Testis (tissue), 5 donors: ENCODE measurements around the gene SNX2. TPM values are rescaled to one million over a fixed set of nuclear protein-coding genes. Genes with fewer than 3 reads are reported as not detected.
A peak's percentile ranks its signal among the peaks of the same experiment; 100 is the strongest.

Source experiments
- DNase-seq: peaks from one replicate; pipeline ENCODE4 v3.0.0-alpha.2; 2019
- H3K27ac ChIP-seq, 2 donors: fragments of 200-600 bp; sonication (generic); one replicate each; pipeline ENCODE4 v1.5.1; 2019
- H3K27me3 ChIP-seq: fragments of 200-600 bp; sonication (generic); one replicate; pipeline ENCODE4 v1.5.1; 2019
- H3K36me3 ChIP-seq: fragments of 200-600 bp; sonication (generic); one replicate; pipeline ENCODE4 v1.5.1; 2017; ENCODE audit warnings: low read depth; ENCODE audit errors: missing control alignments
- H3K4me1 ChIP-seq: fragments of 200-600 bp; sonication (generic); one replicate; pipeline ENCODE4 v1.5.1; 2019
- H3K4me3 ChIP-seq, 2 donors: fragments of 200-600 bp; sonication (generic); one replicate each; pipeline ENCODE4 v1.5.1; 2017 to 2019
- H3K9me3 ChIP-seq: fragments of 200-600 bp; sonication (generic); one replicate; pipeline ENCODE4 v1.5.1; 2017
- POLR2A ChIP-seq: fragments of 450-650 bp; IDR thresholded peaks from one replicate; pipeline ENCODE4 v1.6.1; 2017; ENCODE audit warnings: antibody characterized with exemption, mild to moderate bottlenecking, moderate library complexity
- WGBS, 2 donors: methylation state at CpG; one replicate each; pipeline ENCODE4 v1.1.5; 2018; 5-methylcytosine and 5-hydroxymethylcytosine counted together
- intact Hi-C: fragments of 100-400 bp; cut with DNase I; formaldehyde crosslinking; loops from one replicate; pipeline ENCODE4 v1.15.1; 2023; ENCODE audit warnings: low total_unique reads
- long read RNA-seq, 2 donors: transcript quantifications; one replicate each; lab custom pipeline, GENCODE V29; 2026
- polyA plus RNA-seq: library from polyadenylated mRNA; stranded (reverse); fragments of 350-450 nt; fragmentation: Illumina TruSeq; extraction: RNeasy Lipid Tissue Mini Kit (QIAGEN cat#74804); gene quantifications from one replicate; pipeline ENCODE4 v1.2.3, GENCODE V29; 2014; ENCODE audit warnings: low read depth, low replicate concordance; ENCODE audit not compliant: insufficient read depth
- total RNA-seq, 2 donors: library from RNA; depleted of rRNA; stranded (reverse); fragments of >200 nt; gene quantifications; one replicate each; pipeline ENCODE4 v1.2.3, GENCODE V29; 2016
- TF ChIP-seq, protein P1 (sequence below), 3 experiments: fragments of 450-650 bp in 2 of 3; fragments of 200-600 bp in 1 of 3; sonication (generic) in 1 of 3; IDR thresholded peaks; one replicate each; pipeline ENCODE4 v1.5.1; 2016 to 2019; ENCODE audit warnings: antibody characterized with exemption in 3 of 3, mild to moderate bottlenecking in 2 of 3, moderate library complexity in 1 of 3

SNX2 gene
- total RNA-seq, result 10 to 100 TPM; 48.4 to 59.5 TPM
- polyA plus RNA-seq, result 38.5 TPM
- long read RNA-seq, donor 1, transcript SNX2-201 (15 exons, 2,128 nt), result major isoform, 30 of 136 reads
- long read RNA-seq, donor 1, transcript SNX2-206 (2 exons, 484 nt), result minor isoform, 5 of 136 reads
- long read RNA-seq, donor 1, partial matches to known transcripts, result 90 of 136 reads
- long read RNA-seq, donor 1, other reads (novel, unspliced or antisense), result 8 of 136 reads
- long read RNA-seq, donor 2, transcript SNX2-201 (15 exons, 2,128 nt), result major isoform, 19 of 64 reads
- long read RNA-seq, donor 2, partial matches to known transcripts, result 40 of 64 reads
- long read RNA-seq, donor 2, other reads (novel, unspliced or antisense), result 0 of 64 reads

DNA sequence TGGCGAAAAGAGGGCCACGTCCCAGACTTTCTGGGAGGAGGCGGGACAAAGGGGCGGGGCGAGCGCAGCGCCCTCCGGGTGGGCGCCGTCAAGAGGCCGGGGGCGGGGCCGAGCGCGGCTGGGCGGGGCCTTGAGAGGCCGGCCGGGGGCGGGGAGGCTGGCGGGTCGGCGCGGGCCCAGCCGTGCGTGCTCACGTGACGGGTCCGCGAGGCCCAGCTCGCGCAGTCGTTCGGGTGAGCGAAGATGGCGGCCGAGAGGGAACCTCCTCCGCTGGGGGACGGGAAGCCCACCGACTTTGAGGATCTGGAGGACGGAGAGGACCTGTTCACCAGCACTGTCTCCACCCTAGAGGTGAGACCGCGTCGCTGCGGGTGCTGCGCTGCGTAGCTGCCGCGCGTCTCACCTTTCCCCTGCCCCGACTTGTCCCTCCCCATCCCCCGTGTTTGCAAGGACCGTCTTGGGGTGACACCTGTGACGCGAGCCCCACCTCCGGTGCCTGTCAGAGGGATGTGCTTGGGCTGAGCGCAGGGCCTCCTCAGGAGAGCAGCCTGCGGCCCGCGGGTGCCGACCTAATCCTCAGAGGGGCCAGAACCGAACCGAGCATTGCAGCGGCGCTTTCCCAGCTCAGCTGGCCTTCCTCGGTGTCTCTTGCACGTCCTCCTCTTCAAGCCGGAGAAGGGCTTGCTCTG lies at the start of gene SNX2:
Gene SNX2 (plus strand): TSS at position 220 of the 689 bp plus-strand sequence. CDS start 24 bp downstream, at position 244.
- H3K36me3 ChIP-seq, result no peaks in the 10 kb centered on the region
- WGBS, 2 donors, result 0 to 2% methylated on average over 2 to 44 of the region's 67 CpGs
- DNase-seq, result peak; percentile 98
- TF ChIP-seq, protein P1, sequence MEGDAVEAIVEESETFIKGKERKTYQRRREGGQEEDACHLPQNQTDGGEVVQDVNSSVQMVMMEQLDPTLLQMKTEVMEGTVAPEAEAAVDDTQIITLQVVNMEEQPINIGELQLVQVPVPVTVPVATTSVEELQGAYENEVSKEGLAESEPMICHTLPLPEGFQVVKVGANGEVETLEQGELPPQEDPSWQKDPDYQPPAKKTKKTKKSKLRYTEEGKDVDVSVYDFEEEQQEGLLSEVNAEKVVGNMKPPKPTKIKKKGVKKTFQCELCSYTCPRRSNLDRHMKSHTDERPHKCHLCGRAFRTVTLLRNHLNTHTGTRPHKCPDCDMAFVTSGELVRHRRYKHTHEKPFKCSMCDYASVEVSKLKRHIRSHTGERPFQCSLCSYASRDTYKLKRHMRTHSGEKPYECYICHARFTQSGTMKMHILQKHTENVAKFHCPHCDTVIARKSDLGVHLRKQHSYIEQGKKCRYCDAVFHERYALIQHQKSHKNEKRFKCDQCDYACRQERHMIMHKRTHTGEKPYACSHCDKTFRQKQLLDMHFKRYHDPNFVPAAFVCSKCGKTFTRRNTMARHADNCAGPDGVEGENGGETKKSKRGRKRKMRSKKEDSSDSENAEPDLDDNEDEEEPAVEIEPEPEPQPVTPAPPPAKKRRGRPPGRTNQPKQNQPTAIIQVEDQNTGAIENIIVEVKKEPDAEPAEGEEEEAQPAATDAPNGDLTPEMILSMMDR (IDR thresholded peaks at IDR 0.05), result no peak
- peak; percentile 41 for TF ChIP-seq POLR2A
- peaks cover 4% of the 10 kb centered on the region for H3K4me1 ChIP-seq
- intact Hi-C loops, result no loop called here
- H3K9me3 ChIP-seq, result no peaks in the 10 kb centered on the region
- peak within 1 kb of the TSS; percentile 88 to 91 for H3K27ac ChIP-seq
- peak within 1 kb of the TSS; percentile 98 to 100 for H3K4me3 ChIP-seq
- H3K27me3 ChIP-seq, result no peaks in the 10 kb centered on the region

- WGBS, 2 donors, result 84 to 85% methylated on average over 4 of the region's 4 CpGs
- Histone ChIP-seq H3K9me3 (no peaks in the 10 kb centered on the region), H3K4me3 (no peak overlapping the region), H3K27me3 (no peaks in the 10 kb centered on the region), H3K27ac (no peak overlapping the region), H3K4me1 (no peaks in the 10 kb centered on the region), H3K36me3 (no peaks in the 10 kb centered on the region)
- TF ChIP-seq, protein P1 (IDR thresholded peaks at IDR 0.05), result no peak
- TF ChIP-seq POLR2A, result no peak
- intact Hi-C loops, result no loop called here
- no peak for DNase-seq
Measured at GRCh38 chr5:122727112-122727541, 47.8 kb upstream of the SNX2 start.

- Histone ChIP-seq H3K27ac (no peak overlapping the region), H3K4me3 (no peak overlapping the region), H3K36me3 (no peaks in the 10 kb centered on the region), H3K27me3 (no peaks in the 10 kb centered on the region), H3K4me1 (no peaks in the 10 kb centered on the region), H3K9me3 (no peaks in the 10 kb centered on the region)
- 59 to 68% methylated on average over 1 of the region's 1 CpG for WGBS, 2 donors
- no peak for DNase-seq
- TF ChIP-seq POLR2A, result no peak
- intact Hi-C loops, result no loop called here
Measured at GRCh38 chr5:122730037-122730436, 44.8 kb upstream of the SNX2 start.

DNA sequence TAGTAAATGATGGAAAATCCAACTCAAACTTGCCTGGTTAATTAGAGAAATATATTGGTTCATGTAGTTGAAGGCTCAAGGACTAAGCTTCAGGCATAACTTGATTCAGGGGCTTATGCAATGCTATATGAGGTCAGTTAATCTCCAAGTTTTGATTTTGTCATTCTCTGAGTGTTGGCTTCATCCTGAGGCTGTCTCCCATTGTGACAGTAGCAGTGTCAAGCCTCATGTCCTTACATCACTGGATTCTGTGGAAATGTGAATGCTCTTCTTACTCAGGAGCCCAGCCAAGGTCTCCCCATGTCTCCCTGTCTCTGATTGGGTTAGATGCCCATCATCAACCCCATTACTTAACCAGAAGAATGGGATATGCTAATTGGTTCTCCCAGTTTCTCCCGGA lies 44.4 kb upstream of the SNX2 start:
- no peaks in the 10 kb centered on the region for H3K9me3 ChIP-seq
- H3K36me3 ChIP-seq, result no peaks in the 10 kb centered on the region
- no peak overlapping the region for H3K4me3 ChIP-seq
- no peak for DNase-seq
- TF ChIP-seq, protein P1 (IDR thresholded peaks at IDR 0.05), result no peak
- TF ChIP-seq POLR2A, result no peak
- intact Hi-C loops, result no loop called here
- no peak overlapping the region for H3K27ac ChIP-seq
- peaks cover 2% of the 10 kb centered on the region for H3K4me1 ChIP-seq
- WGBS, 2 donors, result 91 to 96% methylated on average over 1 of the region's 1 CpG
- no peaks in the 10 kb centered on the region for H3K27me3 ChIP-seq

- Histone ChIP-seq H3K27ac (peak overlapping the region; percentile 40 to 57), H3K9me3 (no peaks in the 10 kb centered on the region), H3K4me3 (no peak overlapping the region), H3K36me3 (no peaks in the 10 kb centered on the region), H3K4me1 (peaks cover 16% of the 10 kb centered on the region), H3K27me3 (no peaks in the 10 kb centered on the region)
- DNase-seq, result no peak
- TF ChIP-seq POLR2A, result no peak
- TF ChIP-seq, protein P1 (IDR thresholded peaks at IDR 0.05), result no peak
- intact Hi-C loops, result no loop called here
- WGBS, 2 donors, result 58 to 64% methylated on average over 9 of the region's 9 CpGs
Measured at GRCh38 chr5:122736086-122736845, 38.6 kb upstream of the SNX2 start.
